Right cardiac atrium (tissue), 5 donors: Measurements from ENCODE around the gene CFAP61. TPM values are rescaled to one million over a fixed set of nuclear protein-coding genes. Genes with fewer than 3 reads are reported as not detected.

Source experiments
- ATAC-seq, 2 donors: fragments of 200-7000 bp; cut with Tn5 transposase; one replicate each; pipeline versions ENCODE4 v1.8.0 to v1.9.1; 2020; ENCODE audit warnings: moderate library complexity in 2 of 2, mild to moderate bottlenecking in 1 of 2
- DNase-seq, 3 donors: peaks; one replicate each; pipeline ENCODE4 v3.0.0-alpha.2; 2020
- H3K27ac ChIP-seq: one replicate; pipeline ENCODE4 v1.5.1; 2013; ENCODE audit warnings: mild to moderate bottlenecking, low read length, control low read depth, moderate library complexity
- H3K27me3 ChIP-seq: one replicate; pipeline ENCODE4 v1.6.1; 2013; ENCODE audit not compliant: control insufficient read depth, insufficient read depth
- H3K4me1 ChIP-seq: one replicate; pipeline ENCODE4 v1.6.1; 2013; ENCODE audit warnings: low read length; ENCODE audit not compliant: control insufficient read depth, insufficient read depth
- H3K4me3 ChIP-seq: one replicate; pipeline ENCODE4 v1.5.1; 2013; ENCODE audit warnings: low read length, control low read depth
- H3K9me3 ChIP-seq: one replicate; pipeline ENCODE4 v1.6.1; 2013; ENCODE audit warnings: low read length; ENCODE audit not compliant: control insufficient read depth
- WGBS: extraction: QIAGEN DNeasy Blood & Tissue Kit; methylation state at CpG from one replicate; pipeline ENCODE4 v1.1.7; 2013; 5-methylcytosine and 5-hydroxymethylcytosine counted together
- intact Hi-C, 4 donors: fragments of 100-400 bp; cut with DNase I; formaldehyde crosslinking; loops; one replicate each; pipeline versions ENCODE4 v1.11.0 to v1.14.0; 2022 to 2023
- polyA plus RNA-seq: library from polyadenylated mRNA; stranded (reverse); fragments of 200-250 nt; gene quantifications from one replicate; pipeline ENCODE4 v1.2.3, GENCODE V29; 2013
- total RNA-seq, 4 donors: library from RNA; stranded (reverse); fragmentation: NEBNext Ultra II Directional; extraction: Animal tissue kit (Norgen Biotek cat#: 25700); gene quantifications; one replicate each; pipeline ENCODE4 v1.2.1, GENCODE V29; 2021
- donor health status: healthy with polysubstance abuse.
- donor health status: DM: no; HTN: yes; CAD: no.
- donor health status: DM: no; HTN: no; CAD: no.
- donor health status: DM: no; HTN: yes; CAD: no; lungs with severe emphysema.
- donor health status: DM: yes; HTN: yes; CAD: no.

The CFAP61 gene
- total and polyA plus RNA-seq, 5 donors, result 0.11 to 2.4 (median 0.74) TPM; not detected in 1

DNA sequence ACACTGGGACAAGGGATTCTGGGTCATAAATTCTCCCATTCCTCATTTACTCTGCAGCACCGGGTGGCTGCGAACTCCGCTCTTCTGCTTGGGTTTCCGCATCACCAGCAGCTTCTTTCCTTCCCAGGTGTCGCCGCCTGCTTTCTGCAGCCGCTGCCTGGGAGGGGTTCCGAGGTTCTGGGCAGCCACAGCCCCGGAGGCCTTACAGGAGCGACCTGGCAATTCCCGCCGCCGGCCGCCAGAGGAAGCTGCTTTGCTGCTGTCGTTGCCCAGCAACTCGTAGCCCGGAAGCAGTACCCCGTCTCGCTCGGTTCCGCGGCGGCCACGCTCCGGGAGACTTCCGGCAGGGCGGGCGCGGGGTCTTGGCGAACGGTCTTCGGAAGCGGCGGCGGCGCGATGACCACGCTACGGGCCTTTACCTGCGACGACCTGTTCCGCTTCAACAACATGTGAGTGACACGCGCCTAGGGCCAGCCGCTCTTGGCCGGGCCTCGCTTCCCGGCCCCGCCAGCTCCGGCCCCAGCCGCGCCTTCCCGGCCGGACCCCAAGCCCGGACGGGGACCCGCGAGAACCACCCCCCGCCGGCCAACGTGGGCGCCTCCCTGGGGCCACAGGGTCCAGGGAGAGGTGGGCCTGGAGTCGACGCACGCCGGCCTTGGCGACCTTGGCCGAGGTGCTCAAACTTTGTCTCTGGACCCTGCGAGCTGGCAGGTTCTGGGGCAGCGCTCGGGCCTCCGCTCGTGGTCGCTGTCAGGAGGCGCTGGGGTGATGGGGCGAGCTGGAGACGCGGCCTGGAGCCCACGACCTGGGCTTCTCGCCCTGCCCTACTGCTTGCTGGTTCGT lies 35.1 kb upstream of the CFAP61 start, which contains the start of gene NAA20:
NAA20 (plus strand) TSS at position 362 of the 843 bp plus-strand sequence; CDS start at position 397, 35 bp downstream.
- Histone ChIP-seq H3K27ac (peak within 1 kb of the TSS; percentile 39), H3K9me3 (no peaks in the 10 kb centered on the region), H3K27me3 (no peaks in the 10 kb centered on the region), H3K4me1 (peaks cover 7% of the 10 kb centered on the region), H3K4me3 (peak within 1 kb of the TSS; percentile 63)
- peak; percentile 95 to 98 (median 97) for DNase-seq
- intact Hi-C loops, result no loop called here
- under 1% methylated on average over 81 of the region's 81 CpGs for WGBS
- ATAC-seq, result peak; percentile 98 to 99

- Histone ChIP-seq H3K27ac (no peak overlapping the region), H3K4me3 (peak overlapping the region; percentile 63), H3K4me1 (peaks cover 7% of the 10 kb centered on the region), H3K9me3 (no peaks in the 10 kb centered on the region), H3K27me3 (no peaks in the 10 kb centered on the region)
- 4% methylated on average over 17 of the region's 17 CpGs for whole genome bisulfite sequencing
- no peak for DNase-seq
- intact Hi-C loops, result no loop called here
- no peak for ATAC-seq
Measured at GRCh38 chr20:20017844-20018185, 34.5 kb upstream of the CFAP61 start.

DNA sequence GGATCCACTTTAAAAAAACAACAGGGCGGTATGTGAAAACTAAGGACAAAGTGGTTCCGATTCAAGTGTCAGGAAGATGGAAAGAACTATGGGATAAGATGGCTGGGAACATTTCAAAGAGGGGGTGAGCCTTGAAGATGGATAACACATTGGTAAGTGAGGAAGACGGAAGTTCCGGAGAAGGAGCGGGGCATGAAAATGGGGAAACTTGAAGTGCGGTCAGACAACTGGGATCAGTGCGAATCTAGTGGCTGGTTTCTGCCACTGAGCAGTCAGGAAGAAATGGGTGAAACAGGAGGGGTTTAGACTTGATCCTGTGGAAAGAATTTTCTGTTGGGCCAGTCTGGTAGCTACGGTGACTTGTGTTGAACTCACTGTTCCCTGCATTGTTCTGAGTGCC lies 34.0 kb upstream of the CFAP61 start:
- no peak overlapping the region for H3K27ac ChIP-seq
- intact Hi-C loops, result no loop called here
- H3K27me3 ChIP-seq, result no peaks in the 10 kb centered on the region
- no peaks in the 10 kb centered on the region for H3K9me3 ChIP-seq
- 86% methylated on average over 8 of the region's 8 CpGs for WGBS
- ATAC-seq (no peak), DNase-seq (no peak)
- H3K4me1 ChIP-seq, result peaks cover 7% of the 10 kb centered on the region
- peak overlapping the region; percentile 63 for H3K4me3 ChIP-seq

- Histone ChIP-seq H3K27ac (no peak overlapping the region), H3K9me3 (no peaks in the 10 kb centered on the region), H3K4me1 (peaks cover 7% of the 10 kb centered on the region), H3K4me3 (no peak overlapping the region), H3K27me3 (no peaks in the 10 kb centered on the region)
- ATAC-seq (no peak), DNase-seq (no peak)
- WGBS, result 71% methylated on average over 2 of the region's 2 CpGs
- intact Hi-C loops, result no loop called here
Measured at GRCh38 chr20:20019123-20019522, 33.2 kb upstream of the CFAP61 start.

DNA sequence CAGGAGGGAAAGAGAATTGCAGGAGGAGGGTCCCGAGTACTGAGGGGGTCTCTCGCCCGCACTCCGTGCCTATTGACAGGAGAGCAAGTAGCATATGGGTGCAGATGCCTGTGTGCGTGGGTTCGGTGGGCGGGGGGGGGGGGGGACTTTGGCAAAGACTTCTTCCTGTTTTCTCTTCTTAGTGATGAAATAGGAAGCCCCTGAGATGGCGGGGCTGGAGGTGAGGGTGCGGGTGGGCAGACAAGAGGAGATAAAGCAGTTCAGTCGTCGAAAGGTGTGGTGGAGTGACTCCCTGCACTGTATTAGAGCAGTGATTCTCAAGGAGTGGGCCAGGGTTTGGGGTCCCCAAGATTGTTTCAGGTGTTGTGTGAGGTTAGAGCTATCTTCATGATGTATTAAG lies 31.4 kb upstream of the CFAP61 start:
- Histone ChIP-seq H3K4me3 (no peak overlapping the region), H3K9me3 (no peaks in the 10 kb centered on the region), H3K4me1 (peaks cover 7% of the 10 kb centered on the region), H3K27me3 (no peaks in the 10 kb centered on the region), H3K27ac (no peak overlapping the region)
- 72% methylated on average over 11 of the region's 11 CpGs for WGBS
- ATAC-seq (no peak), DNase-seq (no peak)
- intact Hi-C loops, result no loop called here

DNA sequence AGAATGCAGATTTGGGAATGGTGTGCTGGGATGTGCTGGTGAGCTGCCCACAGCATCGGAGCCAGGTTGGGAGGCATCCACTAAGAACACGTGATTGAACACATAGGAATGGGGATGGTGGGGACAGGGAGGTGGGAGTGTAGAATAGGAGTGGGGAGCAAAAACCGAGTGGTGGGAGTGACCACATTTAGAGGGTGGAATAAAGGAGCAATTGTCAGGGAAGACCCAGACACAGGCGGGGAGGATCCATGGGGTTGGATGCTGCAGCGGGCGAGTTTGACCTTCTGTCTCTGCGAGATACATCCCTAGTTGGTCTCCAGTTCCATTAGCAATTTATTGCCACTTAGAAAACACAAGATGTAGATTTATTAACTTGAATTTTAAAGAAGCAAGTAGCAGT lies 30.5 kb upstream of the CFAP61 start:
- Histone ChIP-seq H3K27ac (no peak overlapping the region), H3K9me3 (no peaks in the 10 kb centered on the region), H3K4me1 (peaks cover 7% of the 10 kb centered on the region), H3K27me3 (no peaks in the 10 kb centered on the region), H3K4me3 (no peak overlapping the region)
- WGBS, result 79% methylated on average over 7 of the region's 7 CpGs
- intact Hi-C loops, result no loop called here
- no peak for ATAC-seq
- no peak for DNase-seq

DNA sequence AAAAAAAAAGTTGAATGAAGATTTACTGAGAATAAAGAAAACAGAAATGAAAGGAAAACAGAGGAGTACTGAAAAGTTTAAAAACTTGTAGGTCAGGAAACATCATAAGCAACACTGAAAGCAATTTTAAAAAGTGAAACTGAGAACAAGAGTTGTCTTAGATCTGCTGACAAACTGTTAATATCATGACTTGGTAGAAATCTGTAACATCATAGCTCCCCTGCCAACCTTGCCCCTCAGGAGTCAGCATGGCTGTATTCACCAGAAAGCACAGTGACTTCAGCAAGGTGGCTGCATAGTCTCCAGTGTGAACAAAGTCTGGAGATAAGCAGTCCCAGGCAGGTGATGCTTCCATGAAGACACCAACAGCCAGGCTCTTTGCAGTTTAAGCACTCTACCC lies 29.8 kb upstream of the CFAP61 start:
- Histone ChIP-seq H3K27me3 (no peaks in the 10 kb centered on the region), H3K4me3 (no peak overlapping the region), H3K4me1 (peaks cover 7% of the 10 kb centered on the region), H3K27ac (no peak overlapping the region), H3K9me3 (no peaks in the 10 kb centered on the region)
- ATAC-seq, result no peak
- intact Hi-C loops, result no loop called here
- no peak for DNase-seq

- Histone ChIP-seq H3K4me1 (peaks cover 7% of the 10 kb centered on the region), H3K4me3 (no peak overlapping the region), H3K27ac (no peak overlapping the region), H3K9me3 (no peaks in the 10 kb centered on the region), H3K27me3 (no peaks in the 10 kb centered on the region)
- WGBS, result 94% methylated on average over 3 of the region's 3 CpGs
- ATAC-seq, result no peak
- DNase-seq, result no peak
- intact Hi-C loops, result no loop called here
Measured at GRCh38 chr20:20023395-20023794, 28.9 kb upstream of the CFAP61 start.

- H3K9me3 ChIP-seq, result no peaks in the 10 kb centered on the region
- ATAC-seq, result no peak
- H3K4me1 ChIP-seq, result no peaks in the 10 kb centered on the region
- H3K4me3 ChIP-seq, result no peak overlapping the region
- no peak overlapping the region for H3K27ac ChIP-seq
- intact Hi-C loops, result no loop called here
- H3K27me3 ChIP-seq, result no peaks in the 10 kb centered on the region
- DNase-seq, result no peak
Measured at GRCh38 chr20:20024942-20025341, 27.4 kb upstream of the CFAP61 start.

GRCh38 chr20:20027284-20027683 lies 25.0 kb upstream of the CFAP61 start:
- DNase-seq (no peak), ATAC-seq (no peak)
- no peaks in the 10 kb centered on the region for H3K9me3 ChIP-seq
- H3K4me3 ChIP-seq, result no peak overlapping the region
- intact Hi-C loops, result no loop called here
- H3K27ac ChIP-seq, result no peak overlapping the region
- 89% methylated on average over 2 of the region's 2 CpGs for WGBS
- H3K27me3 ChIP-seq, result no peaks in the 10 kb centered on the region
- H3K4me1 ChIP-seq, result no peaks in the 10 kb centered on the region

DNA sequence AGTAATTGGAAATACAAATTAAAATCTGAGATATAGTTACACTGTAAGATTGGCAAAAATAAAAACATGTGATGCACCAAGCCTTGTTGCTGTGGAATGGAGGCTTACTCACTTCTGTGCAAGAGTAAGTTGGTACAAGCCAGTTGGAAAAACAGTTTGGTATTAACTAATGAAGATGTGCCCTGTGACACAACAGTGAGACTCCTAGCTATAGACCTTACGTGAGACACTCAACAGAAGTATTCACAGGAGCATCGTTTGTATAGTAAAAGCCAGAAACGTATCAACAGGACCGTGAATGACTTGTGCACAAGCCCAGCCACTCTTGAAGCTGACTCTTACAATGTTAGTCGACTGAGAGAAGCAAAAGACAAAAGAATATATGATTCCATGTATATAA lies 20.5 kb upstream of the CFAP61 start:
- H3K27me3 ChIP-seq, result no peaks in the 10 kb centered on the region
- H3K4me3 ChIP-seq, result no peak overlapping the region
- intact Hi-C loops, result no loop called here
- H3K9me3 ChIP-seq, result no peaks in the 10 kb centered on the region
- 88% methylated on average over 5 of the region's 5 CpGs for WGBS
- no peak overlapping the region for H3K27ac ChIP-seq
- ATAC-seq (no peak), DNase-seq (no peak)
- H3K4me1 ChIP-seq, result no peaks in the 10 kb centered on the region

- WGBS, result 70% methylated on average over 4 of the region's 4 CpGs
- Histone ChIP-seq H3K9me3 (no peaks in the 10 kb centered on the region), H3K4me3 (no peak overlapping the region), H3K4me1 (no peaks in the 10 kb centered on the region), H3K27ac (no peak overlapping the region), H3K27me3 (no peaks in the 10 kb centered on the region)
- ATAC-seq, result no peak
- intact Hi-C loops, result no loop called here
- no peak for DNase-seq
Measured at GRCh38 chr20:20034486-20034885, 17.8 kb upstream of the CFAP61 start.
